ENCODE measurements around the gene SORBS2. TPM values are rescaled to one million over a fixed set of nuclear protein-coding genes. Genes with fewer than 3 reads are reported as not detected.

Gene SORBS2
- total and polyA plus RNA-seq, 2 donors (not counting 1 experiment from before 2014, with no cell fraction given) = 0.33 to 3.0 TPM

- Histone ChIP-seq H4K20me1 (ENCODE audit: control insufficient read depth, extremely low read depth, insufficient read depth, low read length) (no peaks in the 10 kb centered on the region), H2AFZ (ENCODE audit: low read length) (no peak overlapping the region), H3K36me3 (ENCODE audit: control insufficient read depth, insufficient read depth, low read length) (no peaks in the 10 kb centered on the region), H3K9me3 (ENCODE audit: control insufficient read depth, insufficient read depth, low read depth, low read length) (no peaks in the 10 kb centered on the region), H3K27ac (ENCODE audit: insufficient read depth, low read length) (no peak overlapping the region), H3K4me3 (replicated peaks in 1 of 4; ENCODE audit: control extremely low read depth in 1 of 4, insufficient read depth in 1 of 4, low read depth in 3 of 4, low read length in 4 of 4) (no peak overlapping the region), H3K27me3 (ENCODE audit: control insufficient read depth, insufficient read depth, low read length) (no peaks in the 10 kb centered on the region), H3K4me1 (ENCODE audit: control insufficient read depth, extremely low read depth, insufficient read depth, low read length) (peaks cover 4% of the 10 kb centered on the region), H3K4me2 (ENCODE audit: extremely low read depth, insufficient read depth, low read length) (no peak overlapping the region), H3K79me2 (ENCODE audit: control insufficient read depth, insufficient read depth, low read length) (no peaks in the 10 kb centered on the region), H3K9ac (ENCODE audit: insufficient read depth, low read length) (no peak overlapping the region)
- DNase-seq (ENCODE audit: low read depth in 2 of 2) = peak in 1 of 2 donors; percentile 35
- TF ChIP-seq EZH2 (IDR thresholded peaks at IDR 0.05; ENCODE audit: low read length, missing control alignments) = no peak
- TF ChIP-seq CTCF (conservative IDR thresholded peaks at IDR 0.05 in 1 of 2, IDR thresholded peaks at IDR 0.05 in 1 of 2; ENCODE audit: low read depth in 1 of 2, low read length in 2 of 2) = no peak
Measured at GRCh38 chr4:185775792-185776555, 36.0 kb downstream of the SORBS2 start.

GRCh38 chr4:185774845-185775680, 36.9 kb downstream of the SORBS2 start:
- DNase-seq (ENCODE audit: low read depth in 2 of 2) = peak; percentile 82 to 94
- Histone ChIP-seq H3K4me2 (ENCODE audit: extremely low read depth, insufficient read depth, low read length) (peak overlapping the region; percentile 56), H3K27me3 (ENCODE audit: control insufficient read depth, insufficient read depth, low read length) (no peaks in the 10 kb centered on the region), H3K9ac (ENCODE audit: insufficient read depth, low read length) (no peak overlapping the region), H3K4me3 (replicated peaks in 1 of 4; ENCODE audit: control extremely low read depth in 1 of 4, insufficient read depth in 1 of 4, low read depth in 3 of 4, low read length in 4 of 4) (no peak overlapping the region), H3K9me3 (ENCODE audit: control insufficient read depth, insufficient read depth, low read depth, low read length) (no peaks in the 10 kb centered on the region), H2AFZ (ENCODE audit: low read length) (no peak overlapping the region), H3K79me2 (ENCODE audit: control insufficient read depth, insufficient read depth, low read length) (no peaks in the 10 kb centered on the region), H3K36me3 (ENCODE audit: control insufficient read depth, insufficient read depth, low read length) (no peaks in the 10 kb centered on the region), H3K27ac (ENCODE audit: insufficient read depth, low read length) (no peak overlapping the region), H3K4me1 (ENCODE audit: control insufficient read depth, extremely low read depth, insufficient read depth, low read length) (peaks cover 4% of the 10 kb centered on the region), H4K20me1 (ENCODE audit: control insufficient read depth, extremely low read depth, insufficient read depth, low read length) (no peaks in the 10 kb centered on the region)
- TF ChIP-seq CTCF (conservative IDR thresholded peaks at IDR 0.05 in 1 of 2, IDR thresholded peaks at IDR 0.05 in 1 of 2; ENCODE audit: low read depth in 1 of 2, low read length in 2 of 2) (peak; percentile 4 to 24), EZH2 (IDR thresholded peaks at IDR 0.05; ENCODE audit: low read length, missing control alignments) (no peak)

GRCh38 chr4:185774131-185774653, 37.8 kb downstream of the SORBS2 start:
- Histone ChIP-seq H3K79me2 (ENCODE audit: control insufficient read depth, insufficient read depth, low read length) (no peaks in the 10 kb centered on the region), H3K36me3 (ENCODE audit: control insufficient read depth, insufficient read depth, low read length) (no peaks in the 10 kb centered on the region), H3K27ac (ENCODE audit: insufficient read depth, low read length) (no peak overlapping the region), H3K27me3 (ENCODE audit: control insufficient read depth, insufficient read depth, low read length) (no peaks in the 10 kb centered on the region), H2AFZ (ENCODE audit: low read length) (no peak overlapping the region), H3K9ac (ENCODE audit: insufficient read depth, low read length) (no peak overlapping the region), H3K4me1 (ENCODE audit: control insufficient read depth, extremely low read depth, insufficient read depth, low read length) (peaks cover 4% of the 10 kb centered on the region), H3K4me3 (replicated peaks in 1 of 4; ENCODE audit: control extremely low read depth in 1 of 4, insufficient read depth in 1 of 4, low read depth in 3 of 4, low read length in 4 of 4) (no peak overlapping the region), H3K9me3 (ENCODE audit: control insufficient read depth, insufficient read depth, low read depth, low read length) (no peaks in the 10 kb centered on the region), H3K4me2 (ENCODE audit: extremely low read depth, insufficient read depth, low read length) (no peak overlapping the region), H4K20me1 (ENCODE audit: control insufficient read depth, extremely low read depth, insufficient read depth, low read length) (no peaks in the 10 kb centered on the region)
- DNase-seq (ENCODE audit: low read depth in 2 of 2) = no peak
- no peak for TF ChIP-seq CTCF (conservative IDR thresholded peaks at IDR 0.05 in 1 of 2, IDR thresholded peaks at IDR 0.05 in 1 of 2; ENCODE audit: low read depth in 1 of 2, low read length in 2 of 2)
- TF ChIP-seq EZH2 (IDR thresholded peaks at IDR 0.05; ENCODE audit: low read length, missing control alignments) = no peak

Measured in fibroblast of lung (primary cell).